ENCODE measurements around the gene LSM2.

LSM2 gene

GRCh38 chr6:31834367-31835250 is 27.8 kb upstream of the LSM2 start:
- H3K9ac ChIP-seq (ENCODE audit: low read depth, low read length): peak overlapping the region; percentile 81
- H3K4me3 ChIP-seq (ENCODE audit: low read depth in 1 of 2, low read length in 2 of 2): peak overlapping the region; percentile 86 to 92
- ATAC-seq (ENCODE audit: insufficient read depth, low read depth) (peak; percentile 75), DNase-seq (peak; percentile 84)
- TF ChIP-seq EZH2 (IDR thresholded peaks at IDR 0.05; ENCODE audit: borderline replicate concordance, low read depth, low read length, severe bottlenecking): no peak
- TF ChIP-seq, protein P1, sequence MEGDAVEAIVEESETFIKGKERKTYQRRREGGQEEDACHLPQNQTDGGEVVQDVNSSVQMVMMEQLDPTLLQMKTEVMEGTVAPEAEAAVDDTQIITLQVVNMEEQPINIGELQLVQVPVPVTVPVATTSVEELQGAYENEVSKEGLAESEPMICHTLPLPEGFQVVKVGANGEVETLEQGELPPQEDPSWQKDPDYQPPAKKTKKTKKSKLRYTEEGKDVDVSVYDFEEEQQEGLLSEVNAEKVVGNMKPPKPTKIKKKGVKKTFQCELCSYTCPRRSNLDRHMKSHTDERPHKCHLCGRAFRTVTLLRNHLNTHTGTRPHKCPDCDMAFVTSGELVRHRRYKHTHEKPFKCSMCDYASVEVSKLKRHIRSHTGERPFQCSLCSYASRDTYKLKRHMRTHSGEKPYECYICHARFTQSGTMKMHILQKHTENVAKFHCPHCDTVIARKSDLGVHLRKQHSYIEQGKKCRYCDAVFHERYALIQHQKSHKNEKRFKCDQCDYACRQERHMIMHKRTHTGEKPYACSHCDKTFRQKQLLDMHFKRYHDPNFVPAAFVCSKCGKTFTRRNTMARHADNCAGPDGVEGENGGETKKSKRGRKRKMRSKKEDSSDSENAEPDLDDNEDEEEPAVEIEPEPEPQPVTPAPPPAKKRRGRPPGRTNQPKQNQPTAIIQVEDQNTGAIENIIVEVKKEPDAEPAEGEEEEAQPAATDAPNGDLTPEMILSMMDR (IDR thresholded peaks at IDR 0.05; ENCODE audit: borderline replicate concordance, extremely low read depth, low read length, poor library complexity, severe bottlenecking): no peak
- peak overlapping the region; percentile 88 for H3K4me2 ChIP-seq (ENCODE audit: insufficient read depth, low read length)
- peaks cover 67% of the 10 kb centered on the region for H3K4me1 ChIP-seq (ENCODE audit: insufficient read depth, low read length)
- peaks cover 44% of the 10 kb centered on the region for H3K36me3 ChIP-seq (ENCODE audit: insufficient read depth, low read length)
- no peaks in the 10 kb centered on the region for H3K9me3 ChIP-seq (ENCODE audit: insufficient read depth, low read length, severe bottlenecking)
- H3K79me2 ChIP-seq (ENCODE audit: insufficient read depth, low read length): peaks cover 88% of the 10 kb centered on the region
- peaks cover 40% of the 10 kb centered on the region for H4K20me1 ChIP-seq (ENCODE audit: insufficient read depth, low read length)
- H2AFZ ChIP-seq (ENCODE audit: low read depth, low read length): peak overlapping the region; percentile 70
- H3K27me3 ChIP-seq (ENCODE audit: insufficient read depth, low read length, poor library complexity): no peaks in the 10 kb centered on the region
- H3K27ac ChIP-seq (ENCODE audit: low read length): peak overlapping the region; percentile 95

GRCh38 chr6:31831350-31832215 is 24.8 kb upstream of the LSM2 start:
- H3K36me3 ChIP-seq (ENCODE audit: insufficient read depth, low read length): peaks cover 14% of the 10 kb centered on the region
- H3K27ac ChIP-seq (ENCODE audit: low read length): peak overlapping the region; percentile 87
- ATAC-seq (ENCODE audit: insufficient read depth, low read depth) (no peak), DNase-seq (no peak)
- no peaks in the 10 kb centered on the region for H3K27me3 ChIP-seq (ENCODE audit: insufficient read depth, low read length, poor library complexity)
- H2AFZ ChIP-seq (ENCODE audit: low read depth, low read length): no peak overlapping the region
- H3K4me1 ChIP-seq (ENCODE audit: insufficient read depth, low read length): peaks cover 48% of the 10 kb centered on the region
- TF ChIP-seq, protein P1 (IDR thresholded peaks at IDR 0.05; ENCODE audit: borderline replicate concordance, extremely low read depth, low read length, poor library complexity, severe bottlenecking): no peak
- TF ChIP-seq EZH2 (IDR thresholded peaks at IDR 0.05; ENCODE audit: borderline replicate concordance, low read depth, low read length, severe bottlenecking): no peak
- H3K4me3 ChIP-seq (ENCODE audit: low read depth in 1 of 2, low read length in 2 of 2): peak overlapping the region; percentile 62 to 73; a peak in 3 of 4 replicates
- H3K4me2 ChIP-seq (ENCODE audit: insufficient read depth, low read length): peak overlapping the region; percentile 72
- H3K79me2 ChIP-seq (ENCODE audit: insufficient read depth, low read length): peaks cover 65% of the 10 kb centered on the region
- no peaks in the 10 kb centered on the region for H3K9me3 ChIP-seq (ENCODE audit: insufficient read depth, low read length, severe bottlenecking)
- peak overlapping the region; percentile 69 for H3K9ac ChIP-seq (ENCODE audit: low read depth, low read length)
- peaks cover 11% of the 10 kb centered on the region for H4K20me1 ChIP-seq (ENCODE audit: insufficient read depth, low read length)

GRCh38 chr6:31830886-31831335 is 24.1 kb upstream of the LSM2 start:
- Histone ChIP-seq H3K9ac (ENCODE audit: low read depth, low read length) (peak overlapping the region; percentile 69), H3K27me3 (ENCODE audit: insufficient read depth, low read length, poor library complexity) (no peaks in the 10 kb centered on the region), H3K9me3 (ENCODE audit: insufficient read depth, low read length, severe bottlenecking) (no peaks in the 10 kb centered on the region), H3K4me1 (ENCODE audit: insufficient read depth, low read length) (peaks cover 48% of the 10 kb centered on the region), H2AFZ (ENCODE audit: low read depth, low read length) (no peak overlapping the region; the same call in 1 of the 2 replicates), H3K36me3 (ENCODE audit: insufficient read depth, low read length) (peaks cover 7% of the 10 kb centered on the region), H3K79me2 (ENCODE audit: insufficient read depth, low read length) (peaks cover 59% of the 10 kb centered on the region), H4K20me1 (ENCODE audit: insufficient read depth, low read length) (peaks cover 4% of the 10 kb centered on the region; the same call in 1 of the 2 replicates), H3K27ac (ENCODE audit: low read length) (peak overlapping the region; percentile 87), H3K4me3 (ENCODE audit: low read depth in 1 of 2, low read length in 2 of 2) (peak overlapping the region; percentile 62 to 73; a peak in 3 of 4 replicates), H3K4me2 (ENCODE audit: insufficient read depth, low read length) (peak overlapping the region; percentile 72)
- TF ChIP-seq EZH2 (IDR thresholded peaks at IDR 0.05; ENCODE audit: borderline replicate concordance, low read depth, low read length, severe bottlenecking): no peak
- TF ChIP-seq, protein P1 (IDR thresholded peaks at IDR 0.05; ENCODE audit: borderline replicate concordance, extremely low read depth, low read length, poor library complexity, severe bottlenecking): no peak
- DNase-seq (no peak), ATAC-seq (ENCODE audit: insufficient read depth, low read depth) (no peak)

Data from DND-41 (cell line).